Measurements from ENCODE around the gene RIF1. TPM values are rescaled to one million over a fixed set of nuclear protein-coding genes. Genes with fewer than 3 reads are reported as not detected.
A peak's percentile ranks its signal among the peaks of the same experiment; 100 is the strongest.

Gene RIF1
- total and polyA plus RNA-seq, 7 experiments from 2014 or later, result 26.3 to 74.0 (median 60.8) TPM

GRCh38 chr2:151395509-151396374 is 14.0 kb upstream of the RIF1 start:
- ATAC-seq (no peak), DNase-seq (no peak)
- Mint-ChIP-seq H3K27me3 (peaks cover 0 to 4% (median 0%) of the 10 kb centered on the region in 5 donors), H3K27ac (no peak overlapping the region), H3K4me3 (no peak overlapping the region), H3K36me3 (peaks cover 0 to 3% (median 0%) of the 10 kb centered on the region in 5 donors), H3K9me3 (peaks cover 0 to 3% (median 0%) of the 10 kb centered on the region in 11 donors), H3K4me1 (no peaks in the 10 kb centered on the region)
- ChIA-PET POLR2A (no interaction called here), CTCF (no interaction called here)
- intact Hi-C loops (cut with micrococcal nuclease), result no loop called here
- no peaks in the 10 kb centered on the region for H3K36me3 ChIP-seq (ENCODE audit: control insufficient read depth in 2 of 3, insufficient read depth in 3 of 3, low read length in 3 of 3)
- H3K27me3 ChIP-seq (ENCODE audit: control insufficient read depth in 2 of 2, insufficient read depth in 2 of 2, low read length in 2 of 2), result no peaks in the 10 kb centered on the region
- H3K9me3 ChIP-seq (ENCODE audit: control insufficient read depth in 2 of 3, low read length in 3 of 3), result no peaks in the 10 kb centered on the region
- H3K4me1 ChIP-seq (ENCODE audit: control insufficient read depth in 2 of 2, insufficient read depth in 2 of 2, low read length in 2 of 2), result no peaks in the 10 kb centered on the region
- H3K4me3 ChIP-seq (ENCODE audit: low read length), result no peak overlapping the region
- no peak overlapping the region for H3K27ac ChIP-seq (ENCODE audit: low read depth, low read length)

- Histone ChIP-seq H3K27me3 (ENCODE audit: control insufficient read depth in 2 of 2, insufficient read depth in 2 of 2, low read length in 2 of 2) (no peaks in the 10 kb centered on the region), H3K9me3 (ENCODE audit: control insufficient read depth in 2 of 3, low read length in 3 of 3) (no peaks in the 10 kb centered on the region), H3K36me3 (ENCODE audit: control insufficient read depth in 2 of 3, insufficient read depth in 3 of 3, low read length in 3 of 3) (no peaks in the 10 kb centered on the region), H3K27ac (ENCODE audit: low read depth, low read length) (no peak overlapping the region), H3K4me1 (ENCODE audit: control insufficient read depth in 2 of 2, insufficient read depth in 2 of 2, low read length in 2 of 2) (no peaks in the 10 kb centered on the region), H3K4me3 (ENCODE audit: low read length) (no peak overlapping the region)
- Mint-ChIP-seq H3K4me1 (no peaks in the 10 kb centered on the region), H3K9me3 (no peaks in the 10 kb centered on the region), H3K36me3 (no peaks in the 10 kb centered on the region), H3K27ac (no peak overlapping the region), H3K27me3 (peaks cover 0 to 2% (median 0%) of the 10 kb centered on the region in 5 donors), H3K4me3 (no peak overlapping the region)
- ATAC-seq, result no peak
- intact Hi-C loops (cut with micrococcal nuclease), result no loop called here
- POLR2A ChIA-PET, result no interaction called here
- no peak for DNase-seq
- CTCF ChIA-PET, result no interaction called here
These were observed 9.7 kb upstream of the RIF1 start for GRCh38 chr2:151399981-151400380.

- ChIA-PET CTCF (no interaction called here), POLR2A (interaction anchor here (0.6 kb wide), 1 partner anchor 73 kb away, joined by 4 read pairs; no protein-coding TSS in a partner anchor)
- ATAC-seq (no peak), DNase-seq (no peak)
- Histone ChIP-seq H3K4me3 (ENCODE audit: low read length) (no peak overlapping the region), H3K36me3 (ENCODE audit: control insufficient read depth in 2 of 3, insufficient read depth in 3 of 3, low read length in 3 of 3) (no peaks in the 10 kb centered on the region), H3K4me1 (ENCODE audit: control insufficient read depth in 2 of 2, insufficient read depth in 2 of 2, low read length in 2 of 2) (no peaks in the 10 kb centered on the region), H3K27ac (ENCODE audit: low read depth, low read length) (no peak overlapping the region), H3K27me3 (ENCODE audit: control insufficient read depth in 2 of 2, insufficient read depth in 2 of 2, low read length in 2 of 2) (no peaks in the 10 kb centered on the region), H3K9me3 (ENCODE audit: control insufficient read depth in 2 of 3, low read length in 3 of 3) (no peaks in the 10 kb centered on the region)
- Mint-ChIP-seq H3K4me3 (no peak overlapping the region), H3K27ac (no peak overlapping the region), H3K27me3 (peaks cover 0 to 1% (median 0%) of the 10 kb centered on the region in 5 donors), H3K9me3 (no peaks in the 10 kb centered on the region), H3K4me1 (no peaks in the 10 kb centered on the region), H3K36me3 (no peaks in the 10 kb centered on the region)
- intact Hi-C loops (cut with micrococcal nuclease), result no loop called here
These were observed 8.6 kb upstream of the RIF1 start for GRCh38 chr2:151401149-151401548.

GRCh38 chr2:151403914-151404313 is 5.8 kb upstream of the RIF1 start:
- Mint-ChIP-seq H3K4me1 (no peaks in the 10 kb centered on the region), H3K9me3 (no peaks in the 10 kb centered on the region), H3K4me3 (no peak overlapping the region), H3K27ac (no peak overlapping the region), H3K36me3 (no peaks in the 10 kb centered on the region), H3K27me3 (peaks cover 0 to 3% (median 0%) of the 10 kb centered on the region in 5 donors)
- DNase-seq (no peak), ATAC-seq (no peak)
- Histone ChIP-seq H3K9me3 (ENCODE audit: control insufficient read depth in 2 of 3, low read length in 3 of 3) (no peaks in the 10 kb centered on the region), H3K4me1 (ENCODE audit: control insufficient read depth in 2 of 2, insufficient read depth in 2 of 2, low read length in 2 of 2) (no peaks in the 10 kb centered on the region), H3K27ac (ENCODE audit: low read depth, low read length) (no peak overlapping the region), H3K36me3 (ENCODE audit: control insufficient read depth in 2 of 3, insufficient read depth in 3 of 3, low read length in 3 of 3) (no peaks in the 10 kb centered on the region), H3K4me3 (ENCODE audit: low read length) (no peak overlapping the region), H3K27me3 (ENCODE audit: control insufficient read depth in 2 of 2, insufficient read depth in 2 of 2, low read length in 2 of 2) (no peaks in the 10 kb centered on the region)
- intact Hi-C loops (cut with micrococcal nuclease), result no loop called here
- POLR2A ChIA-PET, result no interaction called here
- CTCF ChIA-PET, result no interaction called here

- Mint-ChIP-seq H3K4me1 (peaks cover under 1 to 9% (median 6%) of the 10 kb centered on the region in 7 donors), H3K9me3 (peaks cover 0 to 4% (median 0%) of the 10 kb centered on the region in 11 donors), H3K27me3 (peaks cover 0 to 3% (median 0%) of the 10 kb centered on the region in 5 donors), H3K4me3 (no peak overlapping the region), H3K27ac (no peak overlapping the region), H3K36me3 (peaks cover 0 to 4% (median 0%) of the 10 kb centered on the region in 5 donors)
- Histone ChIP-seq H3K4me3 (ENCODE audit: low read length) (no peak overlapping the region), H3K4me1 (ENCODE audit: control insufficient read depth in 2 of 2, insufficient read depth in 2 of 2, low read length in 2 of 2) (no peaks in the 10 kb centered on the region), H3K36me3 (ENCODE audit: control insufficient read depth in 2 of 3, insufficient read depth in 3 of 3, low read length in 3 of 3) (peaks cover 0 to 7% (median 0%) of the 10 kb centered on the region in 3 experiments), H3K27ac (ENCODE audit: low read depth, low read length) (no peak overlapping the region), H3K27me3 (ENCODE audit: control insufficient read depth in 2 of 2, insufficient read depth in 2 of 2, low read length in 2 of 2) (no peaks in the 10 kb centered on the region), H3K9me3 (ENCODE audit: control insufficient read depth in 2 of 3, low read length in 3 of 3) (no peaks in the 10 kb centered on the region)
- ATAC-seq, result no peak
- ChIA-PET POLR2A (no interaction called here), CTCF (no interaction called here)
- no peak for DNase-seq
- intact Hi-C loops (cut with micrococcal nuclease), result no loop called here
These were observed 4.3 kb upstream of the RIF1 start for GRCh38 chr2:151405376-151405775.

GRCh38 chr2:151407281-151407680 is 2.4 kb upstream of the RIF1 start:
- Histone ChIP-seq H3K4me1 (ENCODE audit: control insufficient read depth in 2 of 2, insufficient read depth in 2 of 2, low read length in 2 of 2) (peaks cover 6 to 14% of the 10 kb centered on the region in 2 donors), H3K36me3 (ENCODE audit: control insufficient read depth in 2 of 3, insufficient read depth in 3 of 3, low read length in 3 of 3) (peaks cover 0 to 10% (median 0%) of the 10 kb centered on the region in 3 experiments), H3K9me3 (ENCODE audit: control insufficient read depth in 2 of 3, low read length in 3 of 3) (no peaks in the 10 kb centered on the region), H3K27me3 (ENCODE audit: control insufficient read depth in 2 of 2, insufficient read depth in 2 of 2, low read length in 2 of 2) (no peaks in the 10 kb centered on the region), H3K27ac (ENCODE audit: low read depth, low read length) (no peak overlapping the region), H3K4me3 (ENCODE audit: low read length) (no peak overlapping the region)
- peaks cover 0 to 4% (median 0%) of the 10 kb centered on the region in 11 donors for H3K9me3 Mint-ChIP-seq
- ATAC-seq (no peak), DNase-seq (no peak)
- intact Hi-C loops (cut with micrococcal nuclease), result no loop called here
- H3K27ac Mint-ChIP-seq, result peak overlapping the region in 1 of 9 donors; percentile 17
- ChIA-PET POLR2A (no interaction called here), CTCF (no interaction called here)
- H3K4me1 Mint-ChIP-seq, result peaks cover 9 to 25% (median 23%) of the 10 kb centered on the region in 7 donors
- peaks cover 0 to 3% (median 0%) of the 10 kb centered on the region in 5 donors for H3K27me3 Mint-ChIP-seq
- H3K4me3 Mint-ChIP-seq, result no peak overlapping the region
- peaks cover 0 to 10% (median 0%) of the 10 kb centered on the region in 5 donors for H3K36me3 Mint-ChIP-seq
